ENCODE measurements around the gene ABCB10. TPM values are rescaled to one million over a fixed set of nuclear protein-coding genes. Genes with fewer than 3 reads are reported as not detected.

The ABCB10 gene
- total and polyA plus RNA-seq, 2 experiments from 2014 or later: 4.7 to 9.7 TPM

DNA sequence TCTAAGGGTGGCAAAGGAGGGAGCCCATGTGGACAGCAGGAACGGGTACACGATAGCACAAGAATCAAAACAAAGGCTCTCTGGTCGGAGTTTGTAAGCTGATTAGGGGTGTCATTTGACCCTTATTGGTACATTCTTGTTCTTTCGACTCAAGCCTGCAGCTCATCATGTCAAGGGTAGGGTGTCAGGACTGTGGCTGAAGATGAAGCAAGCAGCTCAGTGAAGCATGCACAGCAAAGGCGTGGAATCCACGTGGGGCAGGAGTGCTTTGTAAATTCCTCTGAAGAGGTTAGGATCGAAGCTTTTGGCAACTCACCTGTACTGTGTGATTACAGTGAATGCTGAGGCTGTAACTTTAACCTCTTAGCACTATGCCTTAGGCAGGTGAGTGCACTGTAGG lies 4.7 kb upstream of the ABCB10 start (continued):
- TF ChIP-seq, protein P1, sequence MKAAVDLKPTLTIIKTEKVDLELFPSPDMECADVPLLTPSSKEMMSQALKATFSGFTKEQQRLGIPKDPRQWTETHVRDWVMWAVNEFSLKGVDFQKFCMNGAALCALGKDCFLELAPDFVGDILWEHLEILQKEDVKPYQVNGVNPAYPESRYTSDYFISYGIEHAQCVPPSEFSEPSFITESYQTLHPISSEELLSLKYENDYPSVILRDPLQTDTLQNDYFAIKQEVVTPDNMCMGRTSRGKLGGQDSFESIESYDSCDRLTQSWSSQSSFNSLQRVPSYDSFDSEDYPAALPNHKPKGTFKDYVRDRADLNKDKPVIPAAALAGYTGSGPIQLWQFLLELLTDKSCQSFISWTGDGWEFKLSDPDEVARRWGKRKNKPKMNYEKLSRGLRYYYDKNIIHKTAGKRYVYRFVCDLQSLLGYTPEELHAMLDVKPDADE (IDR thresholded peaks at IDR 0.05): no peak
- TF ChIP-seq POLR2AphosphoS5 (IDR thresholded peaks at IDR 0.05; ENCODE audit: low read depth): no peak
- TF ChIP-seq, protein P2, sequence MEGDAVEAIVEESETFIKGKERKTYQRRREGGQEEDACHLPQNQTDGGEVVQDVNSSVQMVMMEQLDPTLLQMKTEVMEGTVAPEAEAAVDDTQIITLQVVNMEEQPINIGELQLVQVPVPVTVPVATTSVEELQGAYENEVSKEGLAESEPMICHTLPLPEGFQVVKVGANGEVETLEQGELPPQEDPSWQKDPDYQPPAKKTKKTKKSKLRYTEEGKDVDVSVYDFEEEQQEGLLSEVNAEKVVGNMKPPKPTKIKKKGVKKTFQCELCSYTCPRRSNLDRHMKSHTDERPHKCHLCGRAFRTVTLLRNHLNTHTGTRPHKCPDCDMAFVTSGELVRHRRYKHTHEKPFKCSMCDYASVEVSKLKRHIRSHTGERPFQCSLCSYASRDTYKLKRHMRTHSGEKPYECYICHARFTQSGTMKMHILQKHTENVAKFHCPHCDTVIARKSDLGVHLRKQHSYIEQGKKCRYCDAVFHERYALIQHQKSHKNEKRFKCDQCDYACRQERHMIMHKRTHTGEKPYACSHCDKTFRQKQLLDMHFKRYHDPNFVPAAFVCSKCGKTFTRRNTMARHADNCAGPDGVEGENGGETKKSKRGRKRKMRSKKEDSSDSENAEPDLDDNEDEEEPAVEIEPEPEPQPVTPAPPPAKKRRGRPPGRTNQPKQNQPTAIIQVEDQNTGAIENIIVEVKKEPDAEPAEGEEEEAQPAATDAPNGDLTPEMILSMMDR (conservative IDR thresholded peaks at IDR 0.05; ENCODE audit: low read depth in 2 of 2): no peak
- TF ChIP-seq EZH2 (IDR thresholded peaks at IDR 0.05; ENCODE audit: low read depth, unreplicated experiment): no peak
- TF ChIP-seq EZH2phosphoT487 (IDR thresholded peaks at IDR 0.05; ENCODE audit: unreplicated experiment): no peak

DNA sequence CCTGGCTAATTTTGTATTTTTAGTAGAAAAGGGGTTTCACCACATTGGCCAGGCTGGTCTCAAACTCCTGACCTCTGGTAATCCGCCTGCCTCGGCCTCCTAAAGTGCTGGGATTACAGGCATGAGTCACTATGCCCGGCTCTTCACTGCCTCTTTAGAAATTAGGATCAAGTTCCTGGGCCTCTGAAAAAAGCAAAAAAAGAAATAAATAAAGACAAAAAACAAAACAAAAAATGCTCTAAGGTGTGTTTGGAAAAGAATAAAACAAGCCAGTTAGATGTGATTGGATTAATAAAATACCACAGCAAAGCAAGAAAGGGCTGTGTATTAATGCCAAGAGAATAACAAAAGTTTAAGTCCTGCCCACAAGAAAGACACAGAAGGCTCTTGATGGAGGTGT lies 4.2 kb upstream of the ABCB10 start:
- Mint-ChIP-seq H3K36me3 (ENCODE audit: low read depth) (no peaks in the 10 kb centered on the region), H3K27me3 (ENCODE audit: insufficient read depth, low read depth, poor library complexity) (peaks cover 11% of the 10 kb centered on the region), H3K4me3 (peak overlapping the region; percentile 25; the same call in 1 of the 3 replicates), H3K9me3 (no peaks in the 10 kb centered on the region), H3K27ac (peak overlapping the region; percentile 85), H3K4me1 (peaks cover 21% of the 10 kb centered on the region)
- DNase-seq (ENCODE audit: low spot score): no peak
- H3K4me1 ChIP-seq (ENCODE audit: insufficient read depth): 0 out of 2 replicates have a peak, but pooled peaks cover under 1% of the 10 kb centered on the region
- H3F3A ChIP-seq (replicated peaks; ENCODE audit: low read depth): 0 out of 2 replicates have a peak, but pooled peaks cover 6% of the 10 kb centered on the region
- H3K36me3 ChIP-seq (ENCODE audit: insufficient read depth): no peaks in the 10 kb centered on the region
- 0 out of 2 replicates have a peak overlapping the region, but pooled peaks have one; percentile 39 for H3K4me2 ChIP-seq
- H3K27ac ChIP-seq (ENCODE audit: low read depth): peak overlapping the region; percentile 56; the same call in 1 of the 2 replicates
- TF ChIP-seq CREB1 (CRISPR knock-in tag; IDR thresholded peaks at IDR 0.05; ENCODE audit: low read depth) (no peak), JUNB (IDR thresholded peaks at IDR 0.05; ENCODE audit: unreplicated experiment) (no peak), POLR2AphosphoS5 (IDR thresholded peaks at IDR 0.05; ENCODE audit: low read depth) (no peak)
- H2AFZ ChIP-seq: peak overlapping the region; percentile 1; the same call in 1 of the 2 replicates
- H3K27me3 ChIP-seq (ENCODE audit: insufficient read depth): no peaks in the 10 kb centered on the region
- ATAC-seq: no peak
- no peaks in the 10 kb centered on the region for H3K79me2 ChIP-seq (replicated peaks; ENCODE audit: insufficient read depth)
- H3K9me2 ChIP-seq (ENCODE audit: insufficient read depth): no peaks in the 10 kb centered on the region
- no peaks in the 10 kb centered on the region for H4K20me1 ChIP-seq (replicated peaks; ENCODE audit: insufficient read depth)
- no peak overlapping the region for H3K4me3 ChIP-seq

DNA sequence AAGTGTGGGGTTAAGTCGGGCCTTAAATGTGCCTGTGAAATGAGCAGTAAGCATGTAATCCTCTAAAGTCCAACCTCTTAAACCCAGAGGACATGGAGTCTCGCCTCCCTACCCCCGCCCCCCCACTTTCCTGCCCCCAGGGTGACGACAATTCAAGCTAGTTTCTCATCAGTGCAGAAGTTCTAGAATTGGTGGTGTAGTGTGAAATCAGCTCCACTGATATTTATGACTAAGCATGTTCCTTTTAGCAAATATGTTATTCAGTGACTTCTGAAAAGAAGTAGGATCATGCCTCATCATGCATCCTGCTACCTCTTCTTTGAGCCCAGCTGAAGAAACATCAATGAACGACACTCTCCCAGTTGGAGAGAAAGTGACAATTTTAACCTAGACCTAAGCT lies 2.6 kb upstream of the ABCB10 start:
- no peaks in the 10 kb centered on the region for H3K36me3 ChIP-seq (ENCODE audit: insufficient read depth)
- no peaks in the 10 kb centered on the region for H3K27me3 ChIP-seq (ENCODE audit: insufficient read depth)
- no peak for TF ChIP-seq ZNF331 (CRISPR knock-in tag; IDR thresholded peaks at IDR 0.05; ENCODE audit: low read depth)
- TF ChIP-seq, protein P3, sequence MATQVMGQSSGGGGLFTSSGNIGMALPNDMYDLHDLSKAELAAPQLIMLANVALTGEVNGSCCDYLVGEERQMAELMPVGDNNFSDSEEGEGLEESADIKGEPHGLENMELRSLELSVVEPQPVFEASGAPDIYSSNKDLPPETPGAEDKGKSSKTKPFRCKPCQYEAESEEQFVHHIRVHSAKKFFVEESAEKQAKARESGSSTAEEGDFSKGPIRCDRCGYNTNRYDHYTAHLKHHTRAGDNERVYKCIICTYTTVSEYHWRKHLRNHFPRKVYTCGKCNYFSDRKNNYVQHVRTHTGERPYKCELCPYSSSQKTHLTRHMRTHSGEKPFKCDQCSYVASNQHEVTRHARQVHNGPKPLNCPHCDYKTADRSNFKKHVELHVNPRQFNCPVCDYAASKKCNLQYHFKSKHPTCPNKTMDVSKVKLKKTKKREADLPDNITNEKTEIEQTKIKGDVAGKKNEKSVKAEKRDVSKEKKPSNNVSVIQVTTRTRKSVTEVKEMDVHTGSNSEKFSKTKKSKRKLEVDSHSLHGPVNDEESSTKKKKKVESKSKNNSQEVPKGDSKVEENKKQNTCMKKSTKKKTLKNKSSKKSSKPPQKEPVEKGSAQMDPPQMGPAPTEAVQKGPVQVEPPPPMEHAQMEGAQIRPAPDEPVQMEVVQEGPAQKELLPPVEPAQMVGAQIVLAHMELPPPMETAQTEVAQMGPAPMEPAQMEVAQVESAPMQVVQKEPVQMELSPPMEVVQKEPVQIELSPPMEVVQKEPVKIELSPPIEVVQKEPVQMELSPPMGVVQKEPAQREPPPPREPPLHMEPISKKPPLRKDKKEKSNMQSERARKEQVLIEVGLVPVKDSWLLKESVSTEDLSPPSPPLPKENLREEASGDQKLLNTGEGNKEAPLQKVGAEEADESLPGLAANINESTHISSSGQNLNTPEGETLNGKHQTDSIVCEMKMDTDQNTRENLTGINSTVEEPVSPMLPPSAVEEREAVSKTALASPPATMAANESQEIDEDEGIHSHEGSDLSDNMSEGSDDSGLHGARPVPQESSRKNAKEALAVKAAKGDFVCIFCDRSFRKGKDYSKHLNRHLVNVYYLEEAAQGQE (IDR thresholded peaks at IDR 0.05; ENCODE audit: unreplicated experiment): no peak
- TF ChIP-seq STAT1 (IDR thresholded peaks at IDR 0.05; ENCODE audit: unreplicated experiment): no peak
- TF ChIP-seq CREB1 (CRISPR knock-in tag; IDR thresholded peaks at IDR 0.05; ENCODE audit: low read depth): no peak
- no peak for TF ChIP-seq EZH2phosphoT487 (IDR thresholded peaks at IDR 0.05; ENCODE audit: unreplicated experiment)
- TF ChIP-seq, protein P1 (IDR thresholded peaks at IDR 0.05): no peak

More for the DNA sequence above, 2.6 kb upstream of the ABCB10 start:
- DNase-seq (ENCODE audit: low spot score) (no peak), ATAC-seq (no peak)
- H3K27me3 Mint-ChIP-seq (ENCODE audit: insufficient read depth, low read depth, poor library complexity): peaks cover 11% of the 10 kb centered on the region
- peaks cover 30% of the 10 kb centered on the region for H3K4me1 Mint-ChIP-seq
- H3K36me3 Mint-ChIP-seq (ENCODE audit: low read depth): no peaks in the 10 kb centered on the region
- Histone ChIP-seq H3K4me1 (ENCODE audit: insufficient read depth) (peaks cover 7% of the 10 kb centered on the region; the same call in 1 of the 2 replicates), H2AFZ (no peak overlapping the region; the same call in 1 of the 2 replicates), H3K4me2 (no peak overlapping the region), H3K79me2 (replicated peaks; ENCODE audit: insufficient read depth) (peaks cover 11% of the 10 kb centered on the region), H4K20me1 (replicated peaks; ENCODE audit: insufficient read depth) (no peaks in the 10 kb centered on the region; the same call in 1 of the 2 replicates), H3K4me3 (no peak overlapping the region), H3K27ac (ENCODE audit: low read depth) (no peak overlapping the region), H3K9me2 (ENCODE audit: insufficient read depth) (no peaks in the 10 kb centered on the region), H3F3A (replicated peaks; ENCODE audit: low read depth) (0 out of 2 replicates have a peak, but pooled peaks cover 10% of the 10 kb centered on the region)
- H3K27ac Mint-ChIP-seq: no peak overlapping the region
- no peaks in the 10 kb centered on the region for H3K9me3 Mint-ChIP-seq
- H3K4me3 Mint-ChIP-seq: no peak overlapping the region

Data from GM23338 (cell line).